Esophagus muscularis mucosa (tissue), 4 donors: ENCODE results near the gene TENT4B. TPM values are rescaled to one million over a fixed set of nuclear protein-coding genes. Genes with fewer than 3 reads are reported as not detected.

Source experiments
- DNase-seq: peaks from one replicate; pipeline ENCODE4 v3.0.0-alpha.2; 2017; ENCODE audit errors: extremely low spot score
- H3K27ac ChIP-seq, 4 donors: fragments of 200-600 bp; sonication (generic); replicated peaks in 1 of 4; 1 replicate in 3 of 4; 2 replicates in 1 of 4; pipeline ENCODE4 v1.5.1; 2016 to 2019; ENCODE audit warnings: mild to moderate bottlenecking in 1 of 4
- H3K27me3 ChIP-seq, 4 donors: fragments of 200-600 bp; sonication (generic); one replicate each; pipeline versions ENCODE4 v1.5.1 to v1.6.0; 2016 to 2019
- H3K36me3 ChIP-seq, 4 donors: fragments of 200-600 bp; sonication (generic); one replicate each; pipeline ENCODE4 v1.5.1; 2016 to 2019
- H3K4me1 ChIP-seq, 4 donors: fragments of 200-600 bp; sonication (generic); one replicate each; pipeline ENCODE4 v1.5.1; 2016 to 2019
- H3K4me3 ChIP-seq, 4 donors: fragments of 200-600 bp; sonication (generic); 1 replicate in 2 of 4; 2 replicates in 2 of 4; pipeline ENCODE4 v1.5.1; 2016 to 2019; ENCODE audit warnings: mild to moderate bottlenecking in 4 of 4, moderate library complexity in 1 of 4
- H3K9me3 ChIP-seq, 4 donors: fragments of 200-600 bp; sonication (generic); 1 replicate in 3 of 4; 2 replicates in 1 of 4; pipeline ENCODE4 v1.5.1; 2016 to 2019
- CTCF ChIP-seq, 3 experiments: fragments of 200-600 bp in 2 of 3; fragments of 450-650 bp in 1 of 3; sonication (generic) in 2 of 3; IDR thresholded peaks; one replicate each; pipeline ENCODE4 v1.5.1; 2017 to 2019; ENCODE audit warnings: antibody characterized with exemption in 3 of 3, mild to moderate bottlenecking in 2 of 3, moderate library complexity in 1 of 3
- EP300 ChIP-seq: sonication (generic); formaldehyde crosslinking; IDR thresholded peaks from one replicate; pipeline ENCODE4 v1.6.1; 2017; ENCODE audit warnings: antibody characterized with exemption
- POLR2A ChIP-seq: fragments of 450-650 bp; IDR thresholded peaks from one replicate; pipeline ENCODE4 v1.6.1; 2017; ENCODE audit warnings: antibody characterized with exemption, moderate library complexity, mild to moderate bottlenecking, low read depth
- POLR2AphosphoS5 ChIP-seq, 2 donors: sonication (generic); formaldehyde crosslinking; IDR thresholded peaks; one replicate each; pipeline ENCODE4 v1.6.1; 2017; ENCODE audit warnings: antibody characterized with exemption in 2 of 2
- WGBS: methylation state at CpG from one replicate; pipeline ENCODE4 v1.1.5; 2018; 5-methylcytosine and 5-hydroxymethylcytosine counted together
- intact Hi-C: fragments of 100-400 bp; cut with DNase I; formaldehyde crosslinking; loops from one replicate; pipeline ENCODE4 v1.15.1; 2023
- total RNA-seq, 4 donors: library from RNA; depleted of rRNA; stranded (reverse); fragments of >200 nt; gene quantifications; one replicate each; pipeline versions ENCODE4 v1.1.0 to v1.2.1, GENCODE V29; 2016

Gene TENT4B
- total RNA-seq, 4 donors from 2014 or later: 9.9 to 18.3 (median 16.7) TPM

DNA sequence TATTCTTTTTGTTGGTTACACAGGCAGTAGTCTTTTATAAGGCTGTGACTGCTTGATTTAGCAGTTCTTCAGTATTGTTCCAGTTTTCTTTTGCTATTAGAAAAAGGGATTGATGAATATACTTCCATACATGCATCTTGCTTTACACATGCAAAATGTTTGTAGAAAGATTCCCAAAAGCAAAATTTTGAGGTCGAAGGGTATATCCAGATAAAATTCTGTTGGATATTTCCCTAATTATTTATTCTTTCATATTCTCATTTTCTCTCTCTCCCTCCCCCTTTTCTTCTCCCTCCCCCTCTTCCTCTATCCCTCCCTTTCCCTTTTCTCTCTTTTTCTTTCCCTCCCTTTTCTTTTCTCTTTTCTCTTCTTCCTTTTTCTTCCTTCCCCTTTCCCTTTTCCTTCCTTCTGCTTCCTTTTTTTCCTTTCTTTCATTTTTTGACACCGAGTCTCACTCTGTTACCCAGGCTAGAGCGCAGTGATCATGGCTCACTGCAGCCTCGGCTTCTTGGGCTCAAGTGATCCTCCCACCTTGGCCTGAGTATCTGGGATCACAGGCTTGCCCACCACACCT lies 66.4 kb downstream of the TENT4B start:
- DNase-seq: no peak
- H3K27ac ChIP-seq: no peak overlapping the region
- peaks cover 21 to 88% (median 50%) of the 10 kb centered on the region in 4 donors for H3K36me3 ChIP-seq
- H3K4me1 ChIP-seq: peaks cover 0 to under 1% (median 0%) of the 10 kb centered on the region in 4 donors
- no peaks in the 10 kb centered on the region for H3K27me3 ChIP-seq
- TF ChIP-seq POLR2AphosphoS5 (IDR thresholded peaks at IDR 0.05) (no peak), CTCF (IDR thresholded peaks at IDR 0.05) (no peak)
- intact Hi-C loops: loop anchor here (10.0 kb wide), 1 partner anchor 135 kb away; no protein-coding TSS in a partner anchor
- 98% methylated on average over 4 of the region's 4 CpGs for WGBS
- no peaks in the 10 kb centered on the region for H3K9me3 ChIP-seq
- H3K4me3 ChIP-seq: no peak overlapping the region

GRCh38 chr16:50224286-50224685 lies 71.2 kb downstream of the TENT4B start:
- DNase-seq: no peak
- WGBS: 91% methylated on average over 3 of the region's 3 CpGs
- Histone ChIP-seq H3K27me3 (no peaks in the 10 kb centered on the region), H3K27ac (no peak overlapping the region), H3K9me3 (no peaks in the 10 kb centered on the region), H3K4me3 (no peak overlapping the region), H3K36me3 (peaks cover 25 to 91% (median 68%) of the 10 kb centered on the region in 4 donors), H3K4me1 (no peaks in the 10 kb centered on the region)
- TF ChIP-seq POLR2A (no peak), POLR2AphosphoS5 (IDR thresholded peaks at IDR 0.05) (no peak), EP300 (no peak), CTCF (IDR thresholded peaks at IDR 0.05) (no peak)
- intact Hi-C loops: no loop called here

GRCh38 chr16:50227120-50227519 lies 74.0 kb downstream of the TENT4B start:
- intact Hi-C loops: no loop called here
- H3K4me1 ChIP-seq: no peaks in the 10 kb centered on the region
- TF ChIP-seq EP300 (no peak), POLR2AphosphoS5 (IDR thresholded peaks at IDR 0.05) (no peak), CTCF (IDR thresholded peaks at IDR 0.05) (no peak), POLR2A (no peak)
- H3K9me3 ChIP-seq: no peaks in the 10 kb centered on the region
- peaks cover 24 to 71% (median 62%) of the 10 kb centered on the region in 4 donors for H3K36me3 ChIP-seq
- WGBS: 73% methylated on average over 3 of the region's 3 CpGs
- H3K27ac ChIP-seq: no peak overlapping the region
- no peak overlapping the region for H3K4me3 ChIP-seq
- H3K27me3 ChIP-seq: no peaks in the 10 kb centered on the region
- no peak for DNase-seq

DNA sequence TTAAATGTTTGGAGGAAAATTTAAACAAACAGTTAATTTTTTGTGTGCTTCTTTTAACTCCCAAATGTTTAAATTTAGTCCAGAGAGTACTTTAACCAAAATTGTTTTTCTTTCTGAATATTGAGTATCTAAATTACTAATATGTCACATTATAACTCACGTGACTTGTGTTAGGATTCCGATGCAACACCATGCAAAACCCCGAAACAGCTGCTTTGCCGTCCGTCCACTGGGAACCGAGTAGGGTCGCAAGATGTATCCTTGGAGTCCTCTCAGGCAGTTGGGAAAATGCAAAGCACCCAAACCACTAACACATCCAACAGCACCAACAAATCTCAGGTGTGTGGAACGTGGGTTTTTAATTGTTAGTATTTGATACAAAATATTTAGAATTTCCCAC lies 74.6 kb downstream of the TENT4B start:
- intact Hi-C loops: no loop called here
- H3K36me3 ChIP-seq: peaks cover 24 to 65% (median 59%) of the 10 kb centered on the region in 4 donors
- no peaks in the 10 kb centered on the region for H3K4me1 ChIP-seq
- no peaks in the 10 kb centered on the region for H3K9me3 ChIP-seq
- no peak for DNase-seq
- H3K27ac ChIP-seq: no peak overlapping the region
- TF ChIP-seq EP300 (no peak), CTCF (IDR thresholded peaks at IDR 0.05) (no peak), POLR2AphosphoS5 (IDR thresholded peaks at IDR 0.05) (no peak), POLR2A (no peak)
- no peaks in the 10 kb centered on the region for H3K27me3 ChIP-seq
- WGBS: 83% methylated on average over 8 of the region's 8 CpGs
- no peak overlapping the region for H3K4me3 ChIP-seq

DNA sequence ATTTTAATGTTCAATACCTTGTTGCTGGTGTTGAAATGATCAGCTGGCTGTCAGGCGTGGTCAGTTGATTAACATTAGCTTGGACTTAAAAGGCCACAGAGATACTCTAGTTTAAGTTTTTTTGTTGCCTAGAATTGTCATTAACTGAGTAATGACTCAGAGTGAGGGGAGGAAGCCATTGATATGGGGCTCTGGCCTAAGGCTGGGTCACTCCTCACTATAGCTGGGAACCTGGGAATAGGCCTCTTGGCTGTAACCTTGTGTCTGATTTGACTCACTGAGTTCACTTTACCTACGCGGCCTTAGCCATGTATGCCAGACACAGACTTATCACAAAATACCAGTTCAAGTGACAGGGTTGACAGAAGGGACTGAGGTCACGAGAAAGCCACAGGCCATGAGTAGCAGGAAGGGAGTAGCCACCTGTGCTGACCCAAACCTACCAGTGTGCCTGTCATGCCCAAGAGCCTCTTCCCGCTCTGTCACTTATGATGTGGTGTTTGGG lies 75.3 kb downstream of the TENT4B start:
- H3K4me1 ChIP-seq: no peaks in the 10 kb centered on the region
- H3K9me3 ChIP-seq: no peaks in the 10 kb centered on the region
- 93% methylated on average over 5 of the region's 5 CpGs for WGBS
- peaks cover 24 to 60% (median 55%) of the 10 kb centered on the region in 4 donors for H3K36me3 ChIP-seq
- no peaks in the 10 kb centered on the region for H3K27me3 ChIP-seq
- DNase-seq: no peak
- TF ChIP-seq POLR2AphosphoS5 (IDR thresholded peaks at IDR 0.05) (no peak), EP300 (no peak), POLR2A (no peak), CTCF (IDR thresholded peaks at IDR 0.05) (no peak)
- intact Hi-C loops: no loop called here
- H3K27ac ChIP-seq: no peak overlapping the region
- no peak overlapping the region for H3K4me3 ChIP-seq
